Motor neuron (in vitro differentiated cells): ENCODE measurements around the gene CHFR. TPM values are rescaled to one million over a fixed set of nuclear protein-coding genes. Genes with fewer than 3 reads are reported as not detected.
A peak's percentile ranks its signal among the peaks of the same experiment; 100 is the strongest.

Source experiments
- ATAC-seq, 8 experiments: fragments of 200-7000 bp; cut with Tn5 transposase; replicated peaks in 6 of 8; 2 replicates each; pipeline ENCODE4 v1.8.0; 2021; ENCODE audit warnings: mild to moderate bottlenecking in 8 of 8, moderate library complexity in 8 of 8
- H3K27ac ChIP-seq, 2 donors: fragments of 250-450 bp; sonication (Bioruptor Pico); 2 replicates each; pipeline ENCODE4 v1.9.0; 2021; ENCODE audit warnings: antibody characterized with exemption in 2 of 2, mild to moderate bottlenecking in 2 of 2, moderate library complexity in 1 of 2
- H3K4me1 ChIP-seq, 2 donors: fragments of 250-450 bp; sonication (Bioruptor Pico); replicated peaks in 1 of 2; 2 replicates each; pipeline ENCODE4 v1.6.1; 2021; ENCODE audit warnings: antibody characterized with exemption in 2 of 2, mild to moderate bottlenecking in 2 of 2, moderate library complexity in 1 of 2
- H3K4me3 ChIP-seq, 5 donors: fragments of 250-450 bp; sonication (Bioruptor Pico); 2 replicates each; pipeline ENCODE4 v1.9.0; 2021; ENCODE audit warnings: antibody characterized with exemption in 5 of 5, mild to moderate bottlenecking in 5 of 5, moderate library complexity in 4 of 5
- WGBS, 10 experiments: fragments of 450-650 bp; shearing (Covaris generic); methylation state at CpG; one replicate each; pipeline ENCODE4 v1.0.0; 2022; 5-methylcytosine and 5-hydroxymethylcytosine counted together
- in situ Hi-C, 9 experiments: fragments of 400-800 bp; cut with MboI; loops; one replicate each; pipeline ENCODE4 v1.15.0; 2021; ENCODE audit warnings: low sequenced_read_pairs in 9 of 9, low pct_unique_long_range_greater_than_20kb in 2 of 9; ENCODE audit not compliant: unreplicated experiment in 9 of 9
- total RNA-seq, 8 experiments: library from RNA; unstranded; fragments of 300-600 nt; gene quantifications; 2 replicates each; pipeline versions ENCODE4 v1.2.3 to v1.2.4, GENCODE V29; 2022

CHFR gene
- total RNA-seq, 8 experiments from 2014 or later: 22.1 to 69.6 (median 24.8) TPM

- Histone ChIP-seq H3K27ac (no peak overlapping the region), H3K4me1 (no peaks in the 10 kb centered on the region), H3K4me3 (no peak overlapping the region)
- no peak for ATAC-seq
- 100% methylated on average over 2 of the region's 15 CpGs; no CpG with 5 or more reads in 9 of the 10 experiments for WGBS, 10 experiments
- in situ Hi-C loops: no loop called here
Measured at GRCh38 chr12:132787877-132788276, 99.5 kb downstream of the CHFR start.

GRCh38 chr12:132786192-132786591 is 101.2 kb downstream of the CHFR start:
- in situ Hi-C loops: no loop called here
- no peak overlapping the region for H3K27ac ChIP-seq
- no peak overlapping the region for H3K4me3 ChIP-seq
- no peak for ATAC-seq
- 80 to 100% (median 96%) methylated on average over 1 to 20 of the region's 21 CpGs; no CpG with 5 or more reads in 4 of the 10 experiments for WGBS, 10 experiments
- no peaks in the 10 kb centered on the region for H3K4me1 ChIP-seq

- H3K4me1 ChIP-seq: no peaks in the 10 kb centered on the region
- H3K4me3 ChIP-seq: no peak overlapping the region
- ATAC-seq: peak in 3 of 8 experiments; percentile 18 to 23 (median 20)
- 38 to 100% (median 89%) methylated on average over 1 to 7 of the region's 9 CpGs; no CpG with 5 or more reads in 4 of the 10 experiments for WGBS, 10 experiments
- in situ Hi-C loops: no loop called here
- no peak overlapping the region for H3K27ac ChIP-seq
Measured at GRCh38 chr12:132784580-132784979, 102.8 kb downstream of the CHFR start.

- Histone ChIP-seq H3K27ac (no peak overlapping the region), H3K4me1 (no peaks in the 10 kb centered on the region), H3K4me3 (no peak overlapping the region)
- in situ Hi-C loops: no loop called here
- peak in 2 of 8 experiments; percentile 28 to 31 for ATAC-seq
- WGBS, 10 experiments: 42 to 100% (median 93%) methylated on average over 1 to 14 of the region's 22 CpGs; no CpG with 5 or more reads in 3 of the 10 experiments
Measured at GRCh38 chr12:132783917-132784531, 103.4 kb downstream of the CHFR start.

Other genes with a start within 250 kb of the CHFR start
- 10 to 100 TPM in 4 of 8 experiments, 1 to 10 TPM in 4; 4.6 to 80.2 (median 12.4) TPM for gene POLE, start 200.3 kb downstream of the CHFR start, total RNA-seq
- 10 to 100 TPM; 11.5 to 38.0 (median 19.7) TPM for gene PXMP2, start 200.0 kb downstream of the CHFR start, total RNA-seq
- gene PGAM5, start 176.8 kb downstream of the CHFR start, total RNA-seq: 10 to 100 TPM; 19.8 to 50.5 (median 25.5) TPM
- gene ANKLE2, start 125.8 kb downstream of the CHFR start, total RNA-seq: 10 to 100 TPM; 22.6 to 78.8 (median 36.8) TPM
- 10 to 100 TPM; 41.1 to 75.1 (median 48.6) TPM for gene GOLGA3, start 58.7 kb downstream of the CHFR start, total RNA-seq
- 10 to 100 TPM in 3 of 8 experiments, 1 to 10 TPM in 5; 7.6 to 22.5 (median 9.2) TPM for gene ZNF605, start 68.7 kb upstream of the CHFR start, total RNA-seq
- 10 to 100 TPM in 4 of 8 experiments, 1 to 10 TPM in 4; 8.7 to 19.4 (median 10.1) TPM for gene ZNF26, start 98.8 kb upstream of the CHFR start, total RNA-seq
- gene ZNF84, start 149.9 kb upstream of the CHFR start, total RNA-seq: 10 to 100 TPM; 25.0 to 55.5 (median 51.0) TPM
- 10 to 100 TPM; 11.6 to 28.7 (median 24.9) TPM for gene ZNF140, start 193.3 kb upstream of the CHFR start, total RNA-seq
- gene ZNF891, start 242.7 kb upstream of the CHFR start, total RNA-seq: 1 to 10 TPM; 1.2 to 6.4 (median 4.1) TPM
- gene ZNF10, start 243.0 kb upstream of the CHFR start, total RNA-seq: 10 to 100 TPM in 7 of 8 experiments, 1 to 10 TPM in 1; 8.6 to 30.4 (median 25.4) TPM